ENCODE results near the gene AGMAT. TPM values are rescaled to one million over a fixed set of nuclear protein-coding genes. Genes with fewer than 3 reads are reported as not detected.

The AGMAT gene
- total and polyA plus RNA-seq, 2 of the 13 experiments (the other 11 are each of a cell fraction or from before 2014, with no cell fraction given): 59.1 to 174 TPM

DNA sequence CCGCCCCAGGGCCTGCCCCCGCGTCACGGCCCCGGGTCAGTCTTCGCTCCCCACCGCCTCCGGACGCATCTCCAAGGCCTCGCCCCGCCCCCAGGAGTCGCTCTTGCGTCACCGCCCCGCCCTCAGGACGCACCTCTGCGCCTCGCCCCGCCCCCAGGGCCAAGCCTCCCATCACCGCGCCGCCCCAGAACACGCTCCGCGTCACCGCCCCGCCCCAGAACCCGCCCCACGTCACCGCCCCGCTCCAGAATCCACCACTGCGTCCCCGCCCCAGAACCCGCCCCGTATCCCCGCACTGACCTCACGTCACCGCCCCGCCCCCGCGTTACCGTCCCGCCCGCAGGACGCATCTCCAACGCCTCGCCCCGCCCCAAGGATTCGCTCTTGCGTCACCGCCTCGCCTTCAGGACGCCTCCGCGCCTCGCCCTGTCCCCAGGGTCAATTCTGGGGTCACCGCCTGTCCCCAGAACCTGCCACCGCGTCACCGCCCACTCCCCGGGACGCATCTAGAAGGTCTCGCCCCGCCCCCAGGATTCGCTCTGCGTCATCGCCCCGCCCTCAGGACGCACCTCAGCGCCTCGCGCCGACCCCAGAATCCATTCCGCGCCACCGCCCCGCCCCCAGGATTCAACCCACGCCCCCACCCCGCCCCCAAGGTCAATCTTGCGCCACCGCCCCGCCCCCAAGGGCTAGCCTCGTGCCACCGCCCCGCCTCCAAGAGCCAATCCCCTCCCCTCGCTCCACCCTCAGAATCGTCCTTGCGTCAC, 60.4 kb downstream of the AGMAT start (continued):
- TF ChIP-seq SRF (IDR thresholded peaks at IDR 0.05; ENCODE audit: low read depth, low read length) (no peak), SIN3B (IDR thresholded peaks at IDR 0.05; ENCODE audit: low read length) (no peak), ZEB1 (IDR thresholded peaks at IDR 0.05; ENCODE audit: insufficient replicate concordance, low read depth) (no peak), ZNF225 (CRISPR knock-in tag; IDR thresholded peaks at IDR 0.05) (no peak), ZNF207 (IDR thresholded peaks at IDR 0.05; ENCODE audit: borderline replicate concordance) (no peak), TFDP2 (CRISPR knock-in tag; IDR thresholded peaks at IDR 0.05) (no peak), THAP9 (CRISPR knock-in tag; IDR thresholded peaks at IDR 0.05; ENCODE audit: borderline replicate concordance) (no peak), ZNF891 (CRISPR knock-in tag; IDR thresholded peaks at IDR 0.05) (no peak), AFF4 (CRISPR knock-in tag; IDR thresholded peaks at IDR 0.05) (no peak), HCFC1 (IDR thresholded peaks at IDR 0.05; ENCODE audit: low read depth, low read length) (no peak), XRCC5 (optimal IDR thresholded peaks at IDR 0.05; ENCODE audit: low read length) (no peak), ASH2L (IDR thresholded peaks at IDR 0.05; ENCODE audit: insufficient read length, low read depth, low read length) (peak; percentile 21), ZNF318 (CRISPR knock-in tag; IDR thresholded peaks at IDR 0.05) (no peak)
